Pancreas (tissue), 10 donors: Measurements from ENCODE around the gene FCN1. TPM values are rescaled to one million over a fixed set of nuclear protein-coding genes. Genes with fewer than 3 reads are reported as not detected.

ENCODE experiments used
- ATAC-seq, 4 donors: fragments of 200-7000 bp; cut with Tn5 transposase; one replicate each; pipeline versions ENCODE4 v1.8.0 to v1.9.1; 2020; ENCODE audit warnings: mild to moderate bottlenecking in 4 of 4, moderate library complexity in 4 of 4
- DNase-seq, 6 donors: peaks; one replicate each; pipeline ENCODE4 v3.0.0-alpha.2; 2020
- FAIRE-seq: peaks from 2 replicates; lab custom pipeline; 2012; peaks lifted over from hg19 to GRCh38; lab: Jason Lieb, UNC
- H3K27ac ChIP-seq, 4 donors: fragments of 200-600 bp; sonication (generic); 1 replicate in 3 of 4; 2 replicates in 1 of 4; pipeline versions ENCODE4 v1.5.0 to v1.8.0; 2020
- H3K27me3 ChIP-seq, 4 donors: fragments of 200-600 bp; one replicate each; pipeline ENCODE4 v1.8.0; 2021
- H3K36me3 ChIP-seq, 3 donors: fragments of 200-600 bp; sonication (generic) in 1 of 3; one replicate each; pipeline versions ENCODE4 v1.5.0 to v1.8.0; 2020 to 2021
- H3K4me1 ChIP-seq, 3 donors: fragments of 200-600 bp; one replicate each; pipeline ENCODE4 v1.8.0; 2021
- H3K4me3 ChIP-seq, 4 donors: fragments of 200-600 bp; sonication (generic) in 2 of 4; one replicate each; pipeline versions ENCODE4 v1.5.0 to v1.8.0; 2020 to 2021
- H3K9me3 ChIP-seq, 4 donors: fragments of 200-600 bp; one replicate each; pipeline ENCODE4 v1.8.0; 2021
- WGBS, 2 donors: extraction: QIAGEN DNeasy Blood & Tissue Kit; methylation state at CpG; one replicate each; pipeline ENCODE4 v1.1.7; 2013; 5-methylcytosine and 5-hydroxymethylcytosine counted together
- intact Hi-C, 3 donors: fragments of 100-400 bp; cut with DNase I; formaldehyde crosslinking; loops; one replicate each; pipeline versions ENCODE4 v1.11.1 to v1.14.2; 2022
- polyA plus RNA-seq, 2 donors: library from polyadenylated mRNA; stranded (reverse); fragments of 200-250 nt; gene quantifications; one replicate each; pipeline ENCODE4 v1.2.3, GENCODE V29; 2013
- total RNA-seq, 6 donors: library from RNA; stranded (reverse); fragmentation: NEBNext Ultra II Directional in 4 of 6; extraction: Animal tissue kit (Norgen Biotek cat#: 25700) in 4 of 6; gene quantifications; one replicate each; pipeline versions ENCODE4 v1.2.1 to v1.2.4, GENCODE V29; 2021 to 2023
- TF ChIP-seq, protein P1 (sequence below), 4 donors: fragments of 200-600 bp; sonication (generic) in 3 of 4; IDR thresholded peaks; one replicate each; pipeline versions ENCODE4 v1.5.0 to v1.8.0; 2021; ENCODE audit warnings: antibody characterized with exemption in 4 of 4
- donor health status: healthy with polysubstance abuse.
- donor health status: DM: no; HTN: no; CAD: no; lungs with moderate emphysema.
- donor health status: DM: no; HTN: no; CAD: no.
- donor health status: control.
- donor health status: control.
- donor health status: Bipolar disorder and iron deficiency.
- donor health status: DM: yes; HTN: yes; CAD: no.
- donor health status: DM: no; HTN: no; CAD: no.
- donor health status: DM: no; HTN: no; CAD: no.
- donor health status: DM: yes; HTN: yes; CAD: no.

Gene FCN1
- total and polyA plus RNA-seq, 8 donors = 0.32 to 6.2 (median 1.0) TPM

DNA sequence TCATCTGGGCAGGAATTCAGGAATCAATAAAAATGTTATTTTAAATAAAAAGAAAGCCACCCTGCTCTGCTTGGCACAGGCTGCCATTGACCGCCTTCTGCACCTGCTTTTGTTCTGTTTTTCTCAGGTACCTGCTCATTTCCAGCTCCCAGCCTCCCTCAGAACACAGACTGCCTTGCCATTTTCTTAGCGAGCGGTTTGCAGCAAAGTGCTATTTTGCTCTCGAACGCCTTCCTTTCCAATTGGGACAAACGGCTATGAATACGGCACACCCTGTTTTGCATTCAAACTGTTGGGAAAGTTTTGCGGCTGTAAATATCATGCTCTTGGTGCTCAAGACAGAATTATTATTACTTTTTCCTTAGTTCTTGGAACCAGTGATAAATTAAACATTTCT is 25.1 kb upstream of the FCN1 start:
- intact Hi-C loops = no loop called here
- H3K27me3 ChIP-seq = no peaks in the 10 kb centered on the region
- peak overlapping the region in 2 of 4 donors; percentile 4 to 5 for H3K4me3 ChIP-seq
- WGBS, 2 donors = 13 to 17% methylated on average over 8 of the region's 8 CpGs
- FAIRE-seq = no peak
- TF ChIP-seq, protein P1, sequence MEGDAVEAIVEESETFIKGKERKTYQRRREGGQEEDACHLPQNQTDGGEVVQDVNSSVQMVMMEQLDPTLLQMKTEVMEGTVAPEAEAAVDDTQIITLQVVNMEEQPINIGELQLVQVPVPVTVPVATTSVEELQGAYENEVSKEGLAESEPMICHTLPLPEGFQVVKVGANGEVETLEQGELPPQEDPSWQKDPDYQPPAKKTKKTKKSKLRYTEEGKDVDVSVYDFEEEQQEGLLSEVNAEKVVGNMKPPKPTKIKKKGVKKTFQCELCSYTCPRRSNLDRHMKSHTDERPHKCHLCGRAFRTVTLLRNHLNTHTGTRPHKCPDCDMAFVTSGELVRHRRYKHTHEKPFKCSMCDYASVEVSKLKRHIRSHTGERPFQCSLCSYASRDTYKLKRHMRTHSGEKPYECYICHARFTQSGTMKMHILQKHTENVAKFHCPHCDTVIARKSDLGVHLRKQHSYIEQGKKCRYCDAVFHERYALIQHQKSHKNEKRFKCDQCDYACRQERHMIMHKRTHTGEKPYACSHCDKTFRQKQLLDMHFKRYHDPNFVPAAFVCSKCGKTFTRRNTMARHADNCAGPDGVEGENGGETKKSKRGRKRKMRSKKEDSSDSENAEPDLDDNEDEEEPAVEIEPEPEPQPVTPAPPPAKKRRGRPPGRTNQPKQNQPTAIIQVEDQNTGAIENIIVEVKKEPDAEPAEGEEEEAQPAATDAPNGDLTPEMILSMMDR (IDR thresholded peaks at IDR 0.05) = no peak
- H3K36me3 ChIP-seq = no peaks in the 10 kb centered on the region
- H3K4me1 ChIP-seq = peaks cover 3 to 8% (median 4%) of the 10 kb centered on the region in 3 donors
- peak in 1 of 6 donors; percentile 55 for DNase-seq
- no peaks in the 10 kb centered on the region for H3K9me3 ChIP-seq
- H3K27ac ChIP-seq = no peak overlapping the region
- peak in 3 of 4 donors; percentile 69 to 84 (median 81) for ATAC-seq

- DNase-seq (peak in 1 of 6 donors; percentile 44), FAIRE-seq (no peak), ATAC-seq (peak in 3 of 4 donors; percentile 27 to 38 (median 28))
- 17 to 20% methylated on average over 27 of the region's 27 CpGs for WGBS, 2 donors
- intact Hi-C loops = no loop called here
- no peaks in the 10 kb centered on the region for H3K36me3 ChIP-seq
- no peaks in the 10 kb centered on the region for H3K9me3 ChIP-seq
- TF ChIP-seq, protein P1 (IDR thresholded peaks at IDR 0.05) = no peak
- H3K27me3 ChIP-seq = no peaks in the 10 kb centered on the region
- no peak overlapping the region for H3K27ac ChIP-seq
- peaks cover 3 to 8% (median 4%) of the 10 kb centered on the region in 3 donors for H3K4me1 ChIP-seq
- H3K4me3 ChIP-seq = peak overlapping the region in 2 of 4 donors; percentile 4 to 5
Observed at GRCh38 chr9:134942011-134942787, 24.5 kb upstream of the FCN1 start.

- WGBS, 2 donors = 84 to 89% methylated on average over 27 of the region's 27 CpGs
- peaks cover 3 to 8% (median 4%) of the 10 kb centered on the region in 3 donors for H3K4me1 ChIP-seq
Observed at GRCh38 chr9:134940236-134941208, 22.8 kb upstream of the FCN1 start.

DNA sequence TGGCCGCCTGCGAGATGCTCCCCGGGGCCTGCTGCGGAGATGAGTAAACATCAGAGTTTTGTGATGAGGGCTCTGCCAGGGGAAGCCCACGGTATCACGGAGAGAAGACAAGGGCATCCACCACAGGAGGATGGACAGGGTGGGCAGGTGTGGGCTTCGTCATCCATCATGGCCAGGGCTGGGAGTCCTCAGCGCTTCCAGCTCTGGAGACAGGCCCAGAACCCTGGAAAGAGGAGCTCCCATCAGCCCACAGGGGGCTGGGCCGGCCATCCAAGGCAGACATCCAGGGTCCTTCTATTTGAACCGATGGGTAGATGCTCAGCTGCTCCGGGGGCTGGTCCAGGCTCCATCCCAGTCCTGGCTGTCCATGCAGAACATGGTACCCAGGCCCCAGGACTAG is 22.1 kb upstream of the FCN1 start:
- Histone ChIP-seq H3K27ac (no peak overlapping the region), H3K27me3 (no peaks in the 10 kb centered on the region), H3K4me1 (peaks cover 3 to 8% (median 4%) of the 10 kb centered on the region in 3 donors), H3K36me3 (no peaks in the 10 kb centered on the region), H3K4me3 (no peak overlapping the region), H3K9me3 (no peaks in the 10 kb centered on the region)
- TF ChIP-seq, protein P1 (IDR thresholded peaks at IDR 0.05) = no peak
- DNase-seq = peak in 1 of 6 donors; percentile 35
- FAIRE-seq = no peak
- ATAC-seq = no peak
- intact Hi-C loops = no loop called here
- 78 to 79% methylated on average over 11 of the region's 11 CpGs for WGBS, 2 donors

More at GRCh38 chr9:134940236-134941208, 22.8 kb upstream of the FCN1 start:
- no peak for ATAC-seq
- Histone ChIP-seq H3K27ac (no peak overlapping the region), H3K9me3 (no peaks in the 10 kb centered on the region), H3K27me3 (no peaks in the 10 kb centered on the region), H3K4me3 (no peak overlapping the region), H3K36me3 (no peaks in the 10 kb centered on the region)
- TF ChIP-seq, protein P1 (IDR thresholded peaks at IDR 0.05) = no peak
- intact Hi-C loops = no loop called here
- peak in 1 of 6 donors; percentile 35 for DNase-seq
- FAIRE-seq = no peak
